Measurements from ENCODE around the gene MAML2. TPM values are rescaled to one million over a fixed set of nuclear protein-coding genes. Genes with fewer than 3 reads are reported as not detected.

The MAML2 gene
- polyA plus RNA-seq, 1 of the 3 experiments (the other 2 are of a cell fraction): 20.1 TPM

- Histone ChIP-seq H3K4me3 (ENCODE audit: low read depth in 2 of 2, low read length in 1 of 2) (no peak overlapping the region), H3K4me1 (ENCODE audit: control insufficient read depth in 1 of 2, insufficient read depth in 2 of 2, low read depth in 1 of 2, low read length in 1 of 2) (peaks cover 0 to 10% of the 10 kb centered on the region in 2 experiments; a peak in 1 of 4 replicates), H3K36me3 (replicated peaks in 1 of 2; ENCODE audit: control insufficient read depth in 1 of 2, insufficient read depth in 2 of 2, low read length in 1 of 2) (peaks cover 0 to 9% of the 10 kb centered on the region in 2 experiments), H3K9ac (no peak overlapping the region), H3K4me2 (no peak overlapping the region), H3K9me3 (no peaks in the 10 kb centered on the region), H3K27me3 (ENCODE audit: insufficient read depth) (no peaks in the 10 kb centered on the region), H3F3A (replicated peaks; ENCODE audit: insufficient read depth) (no peaks in the 10 kb centered on the region), H4K20me1 (ENCODE audit: insufficient read depth) (no peaks in the 10 kb centered on the region), H3K27ac (ENCODE audit: low read depth in 2 of 2, low read length in 1 of 2) (peak overlapping the region in 1 of 2 experiments; percentile 26; a peak in 1 of 4 replicates), H2AFZ (ENCODE audit: low read depth) (no peak overlapping the region), H3K9me2 (no peaks in the 10 kb centered on the region), H3K79me2 (ENCODE audit: insufficient read depth) (peaks cover 75% of the 10 kb centered on the region)
- WGBS (ENCODE audit: low lambda C conversion rate): 98% methylated on average over 2 of the region's 2 CpGs
- TF ChIP-seq FOXJ3 (CRISPR knock-in tag; IDR thresholded peaks at IDR 0.05): no peak
- TF ChIP-seq RCOR1 (IDR thresholded peaks at IDR 0.05; ENCODE audit: low read length): no peak
- TF ChIP-seq USF2 (IDR thresholded peaks at IDR 0.05; ENCODE audit: borderline replicate concordance, low read depth, low read length): no peak
- no peak for TF ChIP-seq RAD21 (IDR thresholded peaks at IDR 0.05; ENCODE audit: low read length)
- no peak for TF ChIP-seq ELF1 (IDR thresholded peaks at IDR 0.05)
- TF ChIP-seq PBX3 (IDR thresholded peaks at IDR 0.05): no peak
- TF ChIP-seq TAF1 (IDR thresholded peaks at IDR 0.05; ENCODE audit: borderline replicate concordance, low read depth, low read length): no peak
- no peak for TF ChIP-seq YY1 (IDR thresholded peaks at IDR 0.05; ENCODE audit: low read depth)
- TF ChIP-seq SIN3A (IDR thresholded peaks at IDR 0.05; ENCODE audit: borderline replicate concordance, low read depth, low read length): no peak
- TF ChIP-seq TCF12 (IDR thresholded peaks at IDR 0.05): no peak
- TF ChIP-seq MEF2A (IDR thresholded peaks at IDR 0.05; ENCODE audit: borderline replicate concordance, low read depth): no peak
- TF ChIP-seq NRF1 (IDR thresholded peaks at IDR 0.05; ENCODE audit: low read depth, low read length): no peak
- no peak for TF ChIP-seq CHD2 (IDR thresholded peaks at IDR 0.05; ENCODE audit: low read length, partially characterized antibody)
- TF ChIP-seq EP300 (IDR thresholded peaks at IDR 0.05; ENCODE audit: borderline replicate concordance in 1 of 2, low read depth in 1 of 2, low read length in 1 of 2): no peak
- no peak for TF ChIP-seq EZH2phosphoT487 (IDR thresholded peaks at IDR 0.05; ENCODE audit: borderline replicate concordance, low read depth)
- TF ChIP-seq NFIC (IDR thresholded peaks at IDR 0.05; ENCODE audit: borderline replicate concordance): no peak
- no peak for TF ChIP-seq GABPA (IDR thresholded peaks at IDR 0.05; ENCODE audit: low read depth)
- no peak for TF ChIP-seq FOSL2 (IDR thresholded peaks at IDR 0.05; ENCODE audit: borderline replicate concordance, low read depth)
- no peak for TF ChIP-seq TEAD4 (IDR thresholded peaks at IDR 0.05; ENCODE audit: borderline replicate concordance, insufficient read depth)
- no peak for DNase-seq
- ChIA-PET POLR2A (no interaction called here), CTCF (interaction anchor here (1.1 kb wide), 1 partner anchor 260 kb away, joined by 6 read pairs; the partner anchor contains the start of gene MAML2)
These were observed 260.1 kb downstream of the MAML2 start for GRCh38 chr11:96082936-96083335.

Data from SK-N-SH (cell line).